GM12878 (cell line): ENCODE measurements around the gene NOCT. TPM values are rescaled to one million over a fixed set of nuclear protein-coding genes. Genes with fewer than 3 reads are reported as not detected.

Experiments used
- BCL11A ChIP-seq: IDR thresholded peaks from 2 replicates; pipeline ENCODE4 v1.6.1; 2011; ENCODE audit warnings: low read depth, low read length
- BRCA1 ChIP-seq: IDR thresholded peaks from 2 replicates; pipeline ENCODE4 v1.6.1; 2011; ENCODE audit warnings: low read depth, low read length, improper control_type of control experiment
- ELK1 ChIP-seq: IDR thresholded peaks from 2 replicates; pipeline ENCODE4 v1.6.1; 2012; ENCODE audit warnings: low read depth, low read length, improper control_type of control experiment
- HDAC2 ChIP-seq: fragments of 200-600 bp; sonication (generic); IDR thresholded peaks from 2 replicates; pipeline ENCODE4 v1.6.1; 2017
- HDGF ChIP-seq: fragments of 450-650 bp; IDR thresholded peaks from 2 replicates; pipeline ENCODE4 v1.6.1; 2016; ENCODE audit warnings: antibody characterized with exemption
- LARP7 ChIP-seq: fragments of 450-650 bp; IDR thresholded peaks from 2 replicates; pipeline ENCODE4 v1.6.1; 2017; ENCODE audit warnings: mild to moderate bottlenecking
- RCOR1 ChIP-seq: conservative IDR thresholded peaks from 2 replicates; pipeline ENCODE4 v1.6.1; 2012; ENCODE audit warnings: low read depth, low read length, improper control_type of control experiment
- RELB ChIP-seq: fragments of 450-650 bp; IDR thresholded peaks from 2 replicates; pipeline ENCODE4 v1.6.1; 2017; ENCODE audit warnings: low read depth, mild to moderate bottlenecking, moderate library complexity
- REST ChIP-seq: IDR thresholded peaks from 2 replicates; pipeline ENCODE4 v1.6.1; 2012; ENCODE audit warnings: mild to moderate bottlenecking, low read depth, low read length
- SIN3A ChIP-seq: IDR thresholded peaks from 2 replicates; pipeline ENCODE4 v1.6.1; 2012; ENCODE audit warnings: low read depth, low read length, improper control_type of control experiment
- SRF ChIP-seq, 2 experiments: IDR thresholded peaks; 2 replicates each; pipeline ENCODE4 v1.6.1; 2011; ENCODE audit warnings: low read depth in 2 of 2, low read length in 2 of 2, mild to moderate bottlenecking in 1 of 2, moderate library complexity in 1 of 2
- YBX1 ChIP-seq: fragments of 450-650 bp; IDR thresholded peaks from 2 replicates; pipeline ENCODE4 v1.6.1; 2016; ENCODE audit warnings: antibody characterized with exemption
- ZNF592 ChIP-seq: fragments of 450-650 bp; IDR thresholded peaks from 2 replicates; pipeline ENCODE4 v1.6.1; 2017; ENCODE audit warnings: mild to moderate bottlenecking, moderate library complexity
- polyA plus RNA-seq, 11 experiments: library from polyadenylated mRNA; depleted of rRNA in 4 of 11; unstranded in 6 of 11; stranded (reverse) in 5 of 11; fragments of >200 nt; fragmentation: Nextera tagmentation in 4 of 11; fragmentation: Illumina TruSeq in 1 of 11; extraction: Ambion mirVana in 4 of 11; extraction: Trizol in 1 of 11; gene quantifications; 1 replicate in 1 of 11; 2 replicates in 10 of 11; pipeline versions ENCODE4 v1.2.1 to v1.2.3, GENCODE V29; 2011 to 2016; ENCODE audit warnings: inconsistent platforms in 2 of 11, missing spikeins in 2 of 11, low read depth in 1 of 11
- total RNA-seq, 4 experiments: library from RNA; depleted of rRNA in 3 of 4; stranded (reverse); fragments of >200 nt in 3 of 4; fragmentation: Illumina TruSeq in 1 of 4; extraction: Trizol in 1 of 4; gene quantifications; 2 replicates each; pipeline versions ENCODE4 v1.2.1 to v1.2.3, GENCODE V29; 2013 to 2021

NOCT gene
- total and polyA plus RNA-seq, 10 of the 15 experiments (the other 5 are each of a cell fraction or from before 2014, with no cell fraction given), result 1.4 to 17.6 (median 8.1) TPM

- TF ChIP-seq REST (0 out of 2 replicates have a peak, but pooled peaks have one; percentile 21), RCOR1 (no peak), YBX1 (no peak), SIN3A (peak; percentile 30), LARP7 (peak; percentile 62; the same call in 1 of the 2 replicates), SRF (IDR thresholded peaks at IDR 0.05; ENCODE audit: low read depth in 2 of 2, low read length in 2 of 2) (no peak), BRCA1 (no peak), BCL11A (no peak), HDAC2 (no peak), RELB (0 out of 2 replicates have a peak, but pooled peaks have one; percentile 25), ZNF592 (no peak), ELK1 (peak; percentile 38; the same call in 1 of the 2 replicates), HDGF (peak; percentile 72; the same call in 1 of the 2 replicates)
Measured at GRCh38 chr4:139083956-139084803, 68.6 kb downstream of the NOCT start (continued).
